ENCODE measurements around the gene EPC1. TPM values are rescaled to one million over a fixed set of nuclear protein-coding genes. Genes with fewer than 3 reads are reported as not detected.
A peak's percentile ranks its signal among the peaks of the same experiment; 100 is the strongest.
"Not testable (repeated sequence)": the region's sequence is repeated elsewhere in the genome, so short reads cannot be mapped to it uniquely, and the experiment has no call there.

The EPC1 gene
- polyA plus RNA-seq, 4 donors: 63.3 to 74.5 (median 68.6) TPM

DNA sequence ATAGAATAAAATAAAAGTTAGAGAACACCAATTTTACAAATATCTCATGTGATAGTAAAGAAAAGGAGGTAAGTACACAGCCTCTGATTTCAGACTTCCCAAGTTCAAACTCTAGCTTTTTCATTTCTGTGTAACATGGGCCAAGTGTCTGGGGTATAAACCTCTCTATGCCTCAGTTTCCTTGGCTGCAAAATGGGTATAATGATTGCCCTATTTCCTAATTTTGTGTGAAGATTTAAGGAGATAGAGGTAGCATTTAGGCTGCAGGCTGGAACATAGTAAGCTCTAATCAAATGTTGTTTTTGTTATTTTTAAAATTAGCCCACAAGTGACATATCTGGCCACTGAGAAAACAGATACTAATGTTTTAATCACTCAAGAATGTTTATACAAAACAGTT lies 26.1 kb upstream of the EPC1 start:
- no peak for DNase-seq (ENCODE audit: low read depth in 4 of 4, low spot score in 3 of 4)

DNA sequence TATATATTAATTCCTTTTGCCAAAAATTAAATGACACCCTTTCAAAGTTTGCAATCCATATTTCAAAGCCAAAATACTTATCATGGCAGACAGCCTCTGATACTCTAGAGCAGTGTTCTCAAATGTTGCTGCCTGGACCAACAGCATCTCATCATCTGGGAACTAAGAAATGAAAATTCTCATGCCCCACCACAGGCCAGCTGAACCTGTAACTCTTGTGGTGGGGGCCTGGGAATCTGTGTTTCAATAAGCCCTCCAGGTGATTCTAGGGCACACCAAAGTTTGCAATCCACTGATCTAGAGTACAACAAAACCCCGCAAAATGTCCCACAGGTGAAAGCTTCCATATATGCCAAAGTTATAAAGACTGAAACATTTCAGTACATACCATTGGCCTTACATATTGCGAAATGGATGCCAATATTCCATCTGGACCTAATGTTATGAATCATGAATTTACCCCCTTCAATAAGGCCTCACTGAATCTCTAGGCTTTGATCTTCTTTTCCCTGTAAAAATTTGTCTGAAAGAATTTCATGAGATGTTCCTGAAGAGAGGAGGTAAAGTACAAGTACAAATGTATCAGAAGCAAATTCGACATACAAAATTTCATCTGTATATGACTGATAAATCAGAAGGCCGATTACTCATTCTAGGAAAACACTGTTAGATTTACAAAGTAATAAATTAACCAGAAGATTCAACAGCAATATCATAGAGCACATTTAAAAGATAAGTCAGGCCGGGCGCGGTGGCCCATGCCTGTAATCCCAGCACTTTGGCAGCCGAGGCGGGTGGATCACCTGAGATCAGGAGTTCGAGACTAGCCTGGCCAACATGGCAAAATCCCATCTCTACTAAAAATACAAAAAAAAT lies 25.3 kb upstream of the EPC1 start:
- no peak for DNase-seq (ENCODE audit: low read depth in 4 of 4, low spot score in 3 of 4)

DNA sequence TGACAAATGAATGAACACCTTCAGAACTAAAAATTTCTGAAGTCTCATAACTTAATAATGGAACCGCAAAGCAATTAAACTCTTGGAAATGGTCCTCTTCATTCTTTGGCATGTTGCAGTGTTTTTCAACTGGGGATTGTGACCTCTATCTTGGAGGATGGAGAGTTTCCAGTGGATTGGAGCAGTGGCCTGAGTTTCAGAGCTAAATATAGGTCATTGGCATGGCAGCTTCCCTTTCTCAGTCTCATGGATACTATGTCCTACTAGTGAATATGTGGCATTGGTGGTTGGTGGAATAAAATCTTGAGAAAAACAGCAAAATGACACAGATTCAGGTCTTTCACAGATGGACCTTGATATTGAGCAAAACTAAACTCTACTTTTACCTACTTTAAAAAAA lies 24.1 kb upstream of the EPC1 start:
- no peak for DNase-seq (ENCODE audit: low read depth in 4 of 4, low spot score in 3 of 4)

DNA sequence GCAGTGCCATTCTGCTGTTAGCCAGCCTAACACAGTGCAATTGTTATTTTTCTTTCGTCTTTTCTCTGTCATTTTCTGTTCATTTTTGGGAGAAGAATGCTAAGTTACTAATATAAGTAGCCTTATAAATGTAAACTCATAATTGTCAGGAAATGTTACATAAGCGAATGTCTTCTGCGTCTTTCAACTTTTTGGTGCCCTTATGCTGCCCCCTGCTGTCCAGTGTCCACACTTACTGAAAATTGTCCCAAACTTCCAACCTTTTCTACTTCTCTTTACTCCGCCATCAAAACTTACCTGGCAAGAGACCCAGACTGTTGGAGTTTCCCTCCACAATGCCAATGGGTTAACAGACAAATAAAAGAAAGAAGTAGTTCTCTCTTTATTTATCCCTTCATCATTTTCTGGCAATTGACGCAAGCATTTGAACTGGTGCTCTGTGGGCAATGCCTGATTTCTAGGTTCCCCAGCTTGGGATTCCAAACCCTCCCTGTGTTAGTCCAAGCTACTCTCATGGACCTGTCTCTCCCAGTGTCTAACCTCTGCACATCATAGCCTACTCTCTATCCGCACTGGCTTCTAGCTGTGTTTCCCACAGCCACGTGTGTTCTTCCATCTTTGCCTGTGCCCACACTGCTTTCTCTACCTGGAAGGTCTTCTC lies 21.0 kb upstream of the EPC1 start:
- peak in 1 of 4 donors; percentile 36 for DNase-seq (ENCODE audit: low read depth in 4 of 4, low spot score in 3 of 4)

DNA sequence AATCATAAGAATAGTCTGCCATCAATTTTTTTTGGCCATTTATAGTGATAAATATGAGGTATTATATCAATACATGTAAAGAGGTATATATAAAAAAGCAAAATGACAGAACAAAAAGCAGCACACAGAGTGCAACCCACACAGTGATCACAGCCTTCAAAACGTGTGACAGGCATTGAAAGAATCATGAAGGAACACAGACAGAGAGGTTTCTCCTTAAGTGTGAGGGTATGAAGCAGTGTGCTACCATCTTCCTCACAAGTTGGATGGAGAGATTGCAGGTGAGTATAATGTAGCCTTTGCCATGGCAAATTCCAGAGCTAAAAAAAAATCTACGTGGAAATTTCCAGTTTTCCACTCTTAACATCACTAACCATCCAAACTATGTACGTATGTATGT lies 19.6 kb upstream of the EPC1 start:
- no peak for DNase-seq (ENCODE audit: low read depth in 4 of 4, low spot score in 3 of 4)

DNA sequence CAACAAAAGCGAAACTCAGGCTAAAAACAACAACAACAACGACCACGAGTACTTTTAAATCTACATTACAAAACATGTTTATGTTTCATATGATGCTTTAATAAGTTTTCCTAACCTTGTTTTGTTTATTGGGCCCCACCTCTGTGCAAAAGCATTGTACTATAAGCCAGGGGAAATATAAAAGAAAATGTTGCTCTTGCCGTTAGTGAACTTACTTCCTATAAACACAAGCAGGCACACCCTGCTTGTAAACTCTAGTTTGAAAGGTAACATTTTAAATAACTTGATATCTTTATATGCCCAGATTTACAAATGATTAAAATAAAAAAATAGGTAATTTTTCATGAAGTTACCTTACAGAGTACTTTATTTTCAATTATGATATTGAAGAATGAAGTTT lies 19.2 kb upstream of the EPC1 start:
- no peak for DNase-seq (ENCODE audit: low read depth in 4 of 4, low spot score in 3 of 4)

DNA sequence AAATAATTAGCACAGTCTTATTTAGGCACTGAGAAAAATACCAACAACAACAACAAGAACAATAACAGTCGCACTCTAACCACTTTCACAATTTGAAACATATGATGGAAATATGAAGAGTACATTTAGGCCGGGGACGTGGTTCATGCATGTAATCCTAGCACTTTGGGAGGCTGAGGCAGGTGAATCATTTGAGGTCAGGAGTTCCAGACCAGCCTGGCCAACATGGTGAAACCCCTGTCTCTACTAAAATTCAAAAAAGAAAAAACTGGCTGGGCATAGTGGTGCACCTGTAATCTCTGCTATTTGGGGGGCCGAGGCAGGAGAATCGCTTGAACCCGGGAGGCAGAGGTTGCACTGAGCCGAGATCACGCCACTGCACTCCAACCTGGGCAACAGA lies 18.4 kb upstream of the EPC1 start:
- DNase-seq (ENCODE audit: low read depth in 4 of 4, low spot score in 3 of 4): not testable (repeated sequence)

DNA sequence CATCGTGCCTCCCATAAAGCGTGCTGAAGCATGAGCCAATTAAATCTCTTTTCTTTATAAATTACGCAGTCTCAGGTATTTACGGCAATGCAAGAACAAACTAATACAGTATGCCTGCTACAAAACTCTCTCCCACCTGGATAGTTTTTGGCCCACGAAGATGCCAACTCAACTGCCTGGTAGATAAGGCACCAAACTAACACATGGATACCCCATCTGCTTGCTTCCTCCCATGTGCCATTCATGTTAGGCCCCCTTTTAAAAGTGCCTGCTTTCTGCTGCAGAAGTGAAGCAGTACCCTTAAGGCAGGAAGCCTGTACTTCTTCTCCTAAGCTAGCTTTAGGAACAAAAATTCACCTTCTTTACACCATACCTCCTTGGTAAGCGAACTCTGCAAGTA lies 15.6 kb upstream of the EPC1 start:
- no peak for DNase-seq (ENCODE audit: low read depth in 4 of 4, low spot score in 3 of 4)

DNA sequence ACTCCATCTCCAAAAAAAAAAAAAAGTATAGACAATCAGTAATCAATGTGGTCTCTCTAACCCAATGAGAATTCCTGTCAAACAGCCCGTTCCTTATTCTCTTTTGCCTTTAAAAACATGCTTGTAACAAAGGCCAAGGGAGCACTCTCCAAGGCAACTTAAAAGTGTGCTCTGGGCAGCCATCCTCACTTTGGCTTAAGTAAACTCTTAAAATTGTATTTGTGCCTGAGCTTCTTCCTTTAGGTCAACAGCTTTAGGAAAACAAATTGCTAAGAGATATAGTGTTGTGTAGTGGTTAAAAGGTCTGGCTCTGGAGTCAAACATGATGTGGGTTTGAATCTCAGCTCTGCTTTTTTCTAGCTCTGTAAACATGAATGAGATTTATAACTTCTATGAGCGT lies 13.9 kb upstream of the EPC1 start:
- no peak for DNase-seq (ENCODE audit: low read depth in 4 of 4, low spot score in 3 of 4)

DNA sequence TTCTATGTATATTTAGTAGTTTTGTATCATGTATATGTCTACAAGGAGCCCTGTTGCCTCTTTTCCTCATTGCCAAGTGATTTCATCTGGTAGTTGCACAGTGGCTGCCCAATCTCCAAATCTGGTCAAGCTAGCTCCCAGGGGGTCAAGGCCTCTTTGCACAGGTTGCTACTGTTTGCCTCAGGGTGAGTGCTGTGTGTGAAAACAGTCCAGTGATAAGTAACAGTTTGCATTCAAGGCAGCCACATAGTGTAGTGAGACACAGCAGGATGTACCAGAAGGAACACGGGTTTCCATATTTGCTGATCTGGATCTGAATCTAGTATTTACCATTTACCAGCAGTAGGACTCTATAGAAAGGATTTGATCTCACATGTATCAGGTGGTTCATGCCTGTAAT lies 13.3 kb upstream of the EPC1 start:
- no peak for DNase-seq (ENCODE audit: low read depth in 4 of 4, low spot score in 3 of 4)

DNA sequence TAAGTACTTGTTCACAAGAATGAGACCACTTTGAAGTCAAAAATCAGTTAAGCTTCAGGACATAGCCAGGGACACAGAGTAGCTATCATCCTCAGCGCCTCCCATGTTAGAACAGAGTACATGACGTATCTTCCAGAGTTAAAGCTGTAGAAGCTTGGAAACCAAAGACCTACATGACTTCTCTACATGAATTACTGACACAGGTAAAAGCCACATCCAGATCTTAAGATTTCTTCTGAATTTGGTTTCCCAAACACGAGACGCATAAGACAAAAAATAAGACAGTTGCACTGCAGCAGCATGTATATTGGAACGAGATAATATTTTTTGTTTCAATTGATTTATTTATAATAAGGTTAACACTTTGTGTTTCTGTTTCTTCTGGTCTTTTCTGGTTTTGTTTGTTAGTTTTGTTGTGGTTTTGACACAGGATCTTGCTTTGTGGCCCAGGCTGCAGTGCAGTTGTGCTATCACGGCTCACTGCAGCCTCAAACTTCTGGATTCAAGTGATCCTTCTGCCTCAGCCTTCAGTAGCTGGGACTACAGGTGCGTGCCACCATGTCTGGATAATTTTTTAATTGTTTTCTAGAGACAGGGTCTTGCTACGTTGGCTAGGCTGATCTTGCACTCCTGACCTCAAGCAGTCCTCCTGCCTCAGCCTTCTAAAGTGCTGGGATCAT lies 10.2 kb upstream of the EPC1 start:
- DNase-seq (ENCODE audit: low read depth in 4 of 4, low spot score in 3 of 4): no peak

DNA sequence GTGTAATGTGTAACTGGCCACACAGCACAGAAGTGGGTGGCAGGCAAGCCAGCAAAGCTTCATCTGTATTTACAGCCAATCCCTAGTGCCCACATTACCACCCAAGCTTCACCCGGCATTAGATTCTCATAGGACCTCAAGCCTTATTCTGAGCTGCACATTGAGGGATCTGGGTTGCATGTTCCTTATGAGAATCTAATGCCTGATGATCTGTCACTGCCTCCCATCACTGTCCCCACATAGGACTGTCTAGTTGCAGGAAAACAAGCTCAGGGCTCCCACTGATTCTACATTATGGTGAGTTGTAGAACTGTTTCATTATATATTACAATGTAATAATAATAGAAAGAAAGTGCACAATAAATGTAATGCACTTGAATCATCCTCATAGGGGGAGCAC lies 7.7 kb upstream of the EPC1 start:
- not testable (repeated sequence) for DNase-seq (ENCODE audit: low read depth in 4 of 4, low spot score in 3 of 4)

DNA sequence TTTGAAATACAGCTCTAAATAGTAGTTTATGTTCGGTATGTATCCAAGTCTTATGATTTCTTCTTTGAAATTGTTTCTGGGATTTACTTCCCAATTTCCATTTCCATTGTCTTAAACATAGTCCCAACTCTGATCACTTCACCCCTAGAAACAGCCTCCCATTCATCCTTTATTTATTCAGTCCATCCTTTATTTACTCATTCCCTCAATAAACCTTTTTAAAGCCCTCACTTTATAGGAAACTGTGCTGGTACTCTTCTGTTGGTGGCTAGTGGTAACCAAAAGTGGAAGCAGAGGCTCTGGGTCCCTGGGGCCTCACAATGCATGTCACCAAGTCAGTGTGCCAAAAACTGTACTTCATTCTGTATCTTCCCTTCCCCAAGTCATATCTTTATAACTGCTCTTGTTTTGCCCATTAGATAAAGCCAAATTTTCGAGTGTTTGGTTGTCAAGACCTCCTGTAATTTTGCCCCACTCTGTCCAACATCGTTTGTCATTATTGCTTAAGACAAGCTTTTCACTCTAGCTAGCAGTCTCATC lies 3.9 kb upstream of the EPC1 start:
- no peak for DNase-seq (ENCODE audit: low read depth in 4 of 4, low spot score in 3 of 4)

DNA sequence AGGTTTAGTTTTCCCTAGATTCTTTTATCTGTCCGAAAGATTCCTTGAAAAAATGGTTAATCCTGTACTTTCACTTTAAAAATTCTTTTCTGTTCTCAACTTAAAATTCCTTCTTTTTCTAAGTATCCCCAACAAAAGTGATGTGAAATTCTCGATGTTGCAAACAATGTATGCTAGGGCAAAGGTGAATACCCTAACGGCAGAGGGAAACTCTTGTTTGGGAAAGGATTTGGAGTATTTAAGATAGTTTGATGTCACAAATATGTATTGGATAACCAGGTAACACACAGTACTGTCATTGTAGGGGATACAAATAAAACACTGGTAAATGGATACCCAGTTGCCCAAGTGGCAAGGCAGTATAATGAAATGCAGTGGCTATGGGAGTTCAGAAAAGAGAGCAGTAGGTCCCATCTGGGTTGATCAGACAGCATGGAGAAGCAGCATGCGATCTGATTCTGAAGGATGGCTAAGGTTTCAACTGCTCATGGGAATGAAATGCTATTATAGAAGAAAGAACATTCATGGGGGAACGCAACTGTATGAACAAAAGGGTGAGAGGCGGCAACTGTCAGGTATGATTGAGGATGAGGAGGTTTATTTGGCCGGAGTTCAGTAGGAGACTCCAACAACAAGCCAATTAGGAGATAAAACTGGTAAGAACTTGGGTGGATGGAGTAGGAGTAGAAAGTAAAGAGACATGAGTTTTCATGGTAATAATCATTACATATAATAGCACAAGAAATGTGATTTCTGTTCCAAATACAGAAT lies 3.2 kb upstream of the EPC1 start:
- no peak for DNase-seq (ENCODE audit: low read depth in 4 of 4, low spot score in 3 of 4)

DNA sequence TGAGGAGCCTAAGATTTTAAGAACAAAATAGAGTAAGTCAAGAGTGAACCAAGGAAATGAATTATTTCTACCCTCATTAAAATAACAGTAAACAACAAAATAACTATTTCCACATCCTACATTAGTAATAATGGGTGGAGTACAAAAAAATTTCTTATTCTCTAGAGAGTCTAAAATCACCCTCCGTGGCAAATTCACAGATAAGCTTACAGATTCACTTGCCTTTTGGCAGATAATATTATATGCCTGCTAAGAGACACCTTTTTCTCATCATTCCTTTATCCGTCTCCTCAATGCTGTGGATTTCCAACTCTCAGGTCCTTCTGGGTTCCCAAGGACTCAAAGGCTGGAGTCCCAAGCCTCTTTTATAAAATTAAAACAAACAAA lies 2.2 kb upstream of the EPC1 start:
- no peak for DNase-seq (ENCODE audit: low read depth in 4 of 4, low spot score in 3 of 4)

DNA sequence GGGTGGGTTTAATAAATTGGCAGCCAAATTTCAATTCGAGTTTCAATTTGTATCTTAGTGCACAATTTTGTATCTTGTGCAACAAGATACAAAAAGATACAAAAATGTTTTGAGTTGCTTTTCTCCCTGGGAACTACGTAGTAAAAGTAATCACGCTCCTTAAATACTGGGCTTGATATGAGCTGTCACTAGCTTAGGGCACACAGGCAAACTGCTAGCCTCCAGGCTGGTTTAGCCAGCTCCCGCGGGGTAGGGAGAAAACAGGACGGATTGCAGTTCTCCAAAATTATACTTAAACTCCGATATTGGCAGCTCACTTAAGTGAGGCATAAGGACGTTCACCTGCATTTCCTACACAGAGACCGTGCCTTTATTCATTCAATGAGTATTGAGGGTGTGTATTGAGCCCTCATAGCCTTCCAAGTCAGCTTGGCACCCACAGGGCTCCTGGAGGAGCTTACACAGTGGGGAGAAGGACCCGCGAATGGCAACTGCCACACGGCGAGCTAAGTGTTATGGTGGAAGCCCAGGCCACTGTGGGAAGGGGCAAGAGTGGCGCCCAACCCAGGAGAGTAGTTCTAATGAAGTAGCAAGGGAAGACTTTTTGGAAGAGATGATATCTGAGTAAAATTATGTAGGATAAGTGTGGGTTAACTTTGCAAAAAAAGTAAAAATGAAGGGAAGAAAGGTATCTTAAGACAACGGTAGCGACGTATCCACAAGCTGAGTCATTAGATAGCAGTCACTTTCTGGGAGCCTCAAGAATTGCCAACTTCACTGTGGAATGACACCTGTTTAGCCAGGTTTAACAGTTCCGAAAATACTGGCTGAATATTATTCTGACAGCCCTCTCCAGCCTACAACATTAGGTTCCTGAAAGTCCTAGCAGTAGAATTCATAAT lies 1.6 kb upstream of the EPC1 start:
- DNase-seq (ENCODE audit: low read depth in 4 of 4, low spot score in 3 of 4): no peak

DNA sequence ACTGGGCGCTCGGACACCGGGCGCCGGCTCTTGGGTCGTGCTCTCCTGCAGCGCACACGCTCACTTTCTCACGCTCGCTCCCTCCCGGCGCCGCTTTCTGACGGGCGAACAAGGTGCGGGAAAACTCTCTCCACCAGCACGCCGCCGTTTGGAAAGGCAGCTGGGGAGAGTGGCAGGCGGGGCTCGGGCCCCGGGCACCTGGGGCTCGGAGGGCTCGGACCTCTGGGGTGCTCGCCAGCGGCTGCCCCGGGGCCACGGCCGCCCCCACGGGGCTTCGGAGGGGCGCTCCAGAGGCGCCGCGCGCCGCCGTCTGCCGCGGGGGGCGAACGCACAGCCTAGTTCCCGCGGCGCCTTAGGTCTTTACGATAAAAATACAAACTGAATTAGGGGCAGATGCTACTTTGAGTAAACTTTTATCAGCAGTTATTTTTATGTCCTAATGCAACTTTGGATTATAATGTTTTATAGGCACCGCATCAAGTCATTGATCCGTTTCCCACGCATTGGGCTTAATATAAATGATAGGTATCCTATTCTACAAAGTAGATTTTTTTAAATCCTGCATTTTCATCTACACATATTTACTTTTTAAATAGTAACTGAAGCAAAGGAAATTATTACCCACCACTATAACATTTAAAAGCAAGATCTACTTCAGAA lies 535 bp upstream of the EPC1 start:
- no peak for DNase-seq (ENCODE audit: low read depth in 4 of 4, low spot score in 3 of 4)

DNA sequence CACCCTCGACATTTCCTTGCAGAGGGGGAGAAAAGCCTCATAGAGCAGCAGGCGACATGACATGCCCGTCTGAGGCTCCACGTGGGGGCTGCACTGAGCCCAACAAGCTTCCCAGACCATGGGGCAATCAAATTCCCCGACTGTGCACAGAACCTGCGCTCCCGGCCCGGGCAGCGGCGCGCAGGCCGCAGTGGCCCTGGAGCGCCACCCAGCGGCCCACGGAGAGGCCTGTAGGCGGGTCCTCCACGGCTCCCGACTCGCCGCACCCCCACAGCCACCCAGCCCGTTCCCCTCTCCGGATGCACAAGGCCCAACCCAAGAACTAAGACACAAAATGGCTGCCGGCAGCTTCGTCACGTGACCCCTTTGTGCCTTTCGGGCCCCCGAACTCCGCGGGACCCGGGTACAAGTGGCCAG lies 816 bp downstream of the EPC1 start:
- DNase-seq (ENCODE audit: low read depth in 4 of 4, low spot score in 3 of 4): peak; percentile 89 to 93 (median 91)

DNA sequence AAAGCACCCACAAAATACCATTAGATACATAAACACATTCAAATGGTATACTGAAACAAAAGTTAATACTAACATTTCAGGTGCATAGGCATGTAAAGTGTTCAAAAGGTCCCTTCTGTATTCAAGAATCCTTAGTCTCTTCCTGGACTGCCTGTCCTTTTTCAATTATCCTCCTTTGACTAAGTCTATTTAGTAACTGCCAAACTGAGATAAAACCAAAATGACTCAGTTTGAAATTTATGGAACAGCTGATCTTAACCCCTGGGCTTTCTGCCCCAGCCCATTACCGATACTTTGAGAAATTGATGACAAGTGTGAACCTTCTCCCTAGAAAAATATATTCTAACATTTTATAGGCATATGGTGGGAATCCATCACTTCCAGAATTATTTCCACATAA lies 5.4 kb downstream of the EPC1 start:
- DNase-seq (ENCODE audit: low read depth in 4 of 4, low spot score in 3 of 4): no peak

Measured in left renal pelvis (tissue), 4 donors.